ENCODE data around the gene FHOD3. TPM values are rescaled to one million over a fixed set of nuclear protein-coding genes. Genes with fewer than 3 reads are reported as not detected.

The FHOD3 gene
- total RNA-seq, 6 experiments from 2014 or later = 0.44 to 1.2 (median 0.62) TPM

DNA sequence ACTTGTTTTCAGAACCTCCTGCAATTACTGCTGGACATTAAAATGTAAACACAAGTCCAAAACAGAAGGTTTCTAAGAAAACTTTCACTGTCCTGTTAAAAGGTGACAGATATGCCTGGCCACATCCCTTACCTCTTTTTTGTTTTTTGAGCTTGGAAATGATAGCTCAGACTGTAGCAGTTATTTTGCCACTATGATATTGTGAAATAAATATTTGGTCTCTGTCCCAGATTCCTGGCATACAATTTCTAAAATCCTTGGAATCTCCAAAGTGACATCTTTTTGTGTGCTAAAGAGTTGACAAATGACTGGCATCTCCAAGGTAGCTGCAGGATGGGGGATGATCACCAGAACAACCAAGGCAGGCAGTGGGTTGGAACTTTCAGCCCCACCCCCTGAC, 514.4 kb downstream of the FHOD3 start:
- H3K27ac ChIP-seq = no peak overlapping the region
- no peak overlapping the region for H3K4me3 ChIP-seq
- TF ChIP-seq, protein P1, sequence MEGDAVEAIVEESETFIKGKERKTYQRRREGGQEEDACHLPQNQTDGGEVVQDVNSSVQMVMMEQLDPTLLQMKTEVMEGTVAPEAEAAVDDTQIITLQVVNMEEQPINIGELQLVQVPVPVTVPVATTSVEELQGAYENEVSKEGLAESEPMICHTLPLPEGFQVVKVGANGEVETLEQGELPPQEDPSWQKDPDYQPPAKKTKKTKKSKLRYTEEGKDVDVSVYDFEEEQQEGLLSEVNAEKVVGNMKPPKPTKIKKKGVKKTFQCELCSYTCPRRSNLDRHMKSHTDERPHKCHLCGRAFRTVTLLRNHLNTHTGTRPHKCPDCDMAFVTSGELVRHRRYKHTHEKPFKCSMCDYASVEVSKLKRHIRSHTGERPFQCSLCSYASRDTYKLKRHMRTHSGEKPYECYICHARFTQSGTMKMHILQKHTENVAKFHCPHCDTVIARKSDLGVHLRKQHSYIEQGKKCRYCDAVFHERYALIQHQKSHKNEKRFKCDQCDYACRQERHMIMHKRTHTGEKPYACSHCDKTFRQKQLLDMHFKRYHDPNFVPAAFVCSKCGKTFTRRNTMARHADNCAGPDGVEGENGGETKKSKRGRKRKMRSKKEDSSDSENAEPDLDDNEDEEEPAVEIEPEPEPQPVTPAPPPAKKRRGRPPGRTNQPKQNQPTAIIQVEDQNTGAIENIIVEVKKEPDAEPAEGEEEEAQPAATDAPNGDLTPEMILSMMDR (IDR thresholded peaks at IDR 0.05) = no peak
- TF ChIP-seq POLR2A (IDR thresholded peaks at IDR 0.05) = no peak
- no peak for DNase-seq
- ATAC-seq = no peak
- intact Hi-C loops (cut with DNase I) = no loop called here
- H3K27me3 ChIP-seq = no peaks in the 10 kb centered on the region
- H3K36me3 ChIP-seq = peaks cover 0 to 6% (median 0%) of the 10 kb centered on the region in 4 donors
- no peaks in the 10 kb centered on the region for H3K9me3 ChIP-seq
- H3K4me1 ChIP-seq = no peaks in the 10 kb centered on the region

DNA sequence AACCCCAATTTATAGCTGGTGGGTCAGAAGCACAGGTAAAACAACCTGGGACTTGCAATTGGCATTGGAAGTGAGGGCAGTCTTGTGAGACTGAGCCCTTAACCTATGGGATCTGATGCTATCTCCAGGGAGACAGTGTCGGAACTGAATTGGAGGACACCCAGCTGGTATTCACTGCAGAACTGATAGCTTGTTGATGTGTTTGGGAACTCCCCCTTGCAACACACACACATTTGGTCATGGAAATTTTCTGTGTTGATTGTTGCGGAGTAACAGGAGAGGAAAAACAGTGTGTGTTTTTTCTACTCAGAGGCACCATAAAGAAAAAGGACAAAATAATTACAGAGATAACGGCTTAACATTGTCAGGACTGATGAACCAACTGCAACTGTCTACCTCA, 515.2 kb downstream of the FHOD3 start:
- no peaks in the 10 kb centered on the region for H3K27me3 ChIP-seq
- 76% methylated on average over 2 of the region's 3 CpGs for WGBS (ENCODE audit: insufficient coverage, low coverage, low lambda C conversion rate, missing lambda C conversion rate)
- TF ChIP-seq, protein P1 (IDR thresholded peaks at IDR 0.05) = no peak
- TF ChIP-seq POLR2A (IDR thresholded peaks at IDR 0.05) = no peak
- no peaks in the 10 kb centered on the region for H3K9me3 ChIP-seq
- H3K36me3 ChIP-seq = peaks cover 0 to under 1% (median 0%) of the 10 kb centered on the region in 4 donors
- intact Hi-C loops (cut with DNase I) = no loop called here
- no peaks in the 10 kb centered on the region for H3K4me1 ChIP-seq
- no peak overlapping the region for H3K4me3 ChIP-seq
- DNase-seq = no peak
- no peak overlapping the region for H3K27ac ChIP-seq
- ATAC-seq = no peak

DNA sequence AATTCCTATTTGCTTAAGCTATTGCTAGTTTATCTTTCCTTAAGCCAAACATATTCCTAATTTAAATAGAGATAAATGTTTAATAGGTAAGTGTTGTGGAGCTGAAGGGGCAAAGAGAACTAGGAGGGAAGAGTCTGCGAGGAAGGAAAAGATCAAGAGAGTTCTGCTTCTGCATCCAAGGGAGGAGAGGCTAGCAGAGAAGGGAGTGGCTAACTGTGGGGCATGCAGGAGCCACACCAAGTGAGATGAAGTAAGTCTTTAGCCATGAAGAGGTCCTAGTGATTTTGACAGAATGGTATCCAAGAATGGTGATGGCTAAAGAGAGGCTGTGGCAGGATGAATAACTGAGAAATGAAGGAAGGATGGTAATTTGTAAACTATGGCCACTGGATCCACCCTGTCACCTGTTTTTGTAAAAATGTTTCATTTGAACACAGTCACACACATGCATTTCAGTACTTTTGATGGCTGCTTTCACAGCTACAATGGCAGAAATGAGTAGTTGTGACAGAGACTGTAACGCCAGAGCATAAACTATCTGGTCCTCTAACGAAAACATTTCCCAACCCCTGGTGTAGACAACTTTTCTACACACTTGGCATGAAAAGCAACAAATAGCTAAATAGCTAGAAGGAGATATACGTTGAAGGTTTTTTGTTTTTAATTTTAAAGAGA, 515.7 kb downstream of the FHOD3 start:
- ATAC-seq (no peak), DNase-seq (no peak)
- no peak overlapping the region for H3K4me3 ChIP-seq
- H3K36me3 ChIP-seq = no peaks in the 10 kb centered on the region
- WGBS (ENCODE audit: insufficient coverage, low coverage, low lambda C conversion rate, missing lambda C conversion rate) = 80% methylated on average over 4 of the region's 4 CpGs
- H3K27me3 ChIP-seq = no peaks in the 10 kb centered on the region
- no peak for TF ChIP-seq POLR2A (IDR thresholded peaks at IDR 0.05)
- TF ChIP-seq, protein P1 (IDR thresholded peaks at IDR 0.05) = no peak
- intact Hi-C loops (cut with DNase I) = no loop called here
- no peaks in the 10 kb centered on the region for H3K9me3 ChIP-seq
- no peak overlapping the region for H3K27ac ChIP-seq
- no peaks in the 10 kb centered on the region for H3K4me1 ChIP-seq

DNA sequence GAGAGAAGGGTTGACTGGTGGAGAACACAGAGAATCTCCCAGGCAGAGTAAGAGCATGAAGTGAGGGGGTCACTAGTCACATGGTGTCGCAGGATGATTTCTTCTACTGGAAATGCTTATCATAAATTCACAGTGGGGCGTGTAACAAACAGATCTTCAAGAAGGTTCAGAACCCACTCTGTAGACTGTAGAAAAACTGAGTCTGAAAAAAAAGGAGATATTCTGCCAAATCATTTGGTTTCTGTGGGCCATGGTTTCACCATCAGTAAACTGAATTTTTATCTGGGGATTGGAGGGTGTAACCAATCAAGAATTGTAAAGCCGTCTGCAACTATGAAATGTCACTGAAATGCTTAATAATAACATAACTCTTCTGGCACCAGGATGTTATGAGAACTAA, 516.3 kb downstream of the FHOD3 start:
- no peak for ATAC-seq
- H3K27ac ChIP-seq = no peak overlapping the region

More for the DNA sequence above, 516.3 kb downstream of the FHOD3 start:
- H3K4me1 ChIP-seq = no peaks in the 10 kb centered on the region
- no peaks in the 10 kb centered on the region for H3K36me3 ChIP-seq
- no peak for DNase-seq
- H3K4me3 ChIP-seq = no peak overlapping the region
- H3K27me3 ChIP-seq = no peaks in the 10 kb centered on the region
- 82% methylated on average over 3 of the region's 3 CpGs for WGBS (ENCODE audit: insufficient coverage, low coverage, low lambda C conversion rate, missing lambda C conversion rate)
- intact Hi-C loops (cut with DNase I) = no loop called here
- no peaks in the 10 kb centered on the region for H3K9me3 ChIP-seq
- TF ChIP-seq, protein P1 (IDR thresholded peaks at IDR 0.05) = no peak
- no peak for TF ChIP-seq POLR2A (IDR thresholded peaks at IDR 0.05)
